NOMO-1 (cell line): ENCODE results near the gene EYS.
"Not testable (repeated sequence)": the region's sequence is repeated elsewhere in the genome, so short reads cannot be mapped to it uniquely, and the experiment has no call there.

Experiments
- DNase-seq, 2 experiments: peaks; one replicate each; lab custom pipeline; 2025; ENCODE audit not compliant: unreplicated experiment in 2 of 2; lab: John Stamatoyannopoulos, UW

EYS gene

DNA sequence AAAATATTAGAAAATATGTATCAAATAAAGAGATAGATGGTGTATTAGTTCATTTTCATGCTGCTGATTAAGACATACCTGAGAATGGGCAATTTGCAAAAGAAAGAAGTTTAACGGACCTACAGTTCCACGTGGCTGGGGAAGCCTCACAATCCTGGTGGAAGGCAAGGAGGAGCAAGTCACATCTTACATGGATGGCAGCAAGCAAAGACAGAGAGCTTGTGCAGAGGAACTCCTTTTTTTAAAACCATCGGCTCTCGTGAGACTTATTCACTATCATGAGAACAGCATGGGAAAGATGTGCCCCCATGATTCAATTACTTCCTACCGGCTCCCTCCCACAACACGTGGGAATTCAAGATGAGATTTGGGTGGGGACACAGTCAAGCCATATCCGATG lies 223.4 kb downstream of the EYS start:
- not testable (repeated sequence) for DNase-seq

- no peak for DNase-seq
These were observed 237.4 kb downstream of the EYS start for GRCh38 chr6:65469650-65470049.

DNA sequence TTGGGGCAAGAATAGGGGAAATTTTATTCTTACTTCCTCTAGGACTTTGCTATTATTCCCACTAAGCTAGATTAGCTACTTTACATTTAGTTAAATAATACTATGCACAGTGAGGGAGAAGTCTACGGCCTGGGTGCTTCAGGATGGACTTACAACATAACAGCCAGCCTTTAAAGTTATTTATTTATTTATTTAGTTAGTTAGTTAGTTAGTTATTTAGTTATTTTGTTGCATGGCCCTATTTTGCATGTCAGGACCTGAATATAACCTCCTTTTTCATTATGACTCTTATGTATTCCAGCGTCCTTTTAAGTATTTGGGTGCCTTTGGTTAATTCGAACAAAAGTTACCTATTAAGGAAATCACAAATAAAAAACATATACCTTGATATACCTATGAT lies 238.7 kb downstream of the EYS start:
- DNase-seq: no peak

GRCh38 chr6:65461121-65461520 lies 245.9 kb downstream of the EYS start:
- DNase-seq: no peak

DNA sequence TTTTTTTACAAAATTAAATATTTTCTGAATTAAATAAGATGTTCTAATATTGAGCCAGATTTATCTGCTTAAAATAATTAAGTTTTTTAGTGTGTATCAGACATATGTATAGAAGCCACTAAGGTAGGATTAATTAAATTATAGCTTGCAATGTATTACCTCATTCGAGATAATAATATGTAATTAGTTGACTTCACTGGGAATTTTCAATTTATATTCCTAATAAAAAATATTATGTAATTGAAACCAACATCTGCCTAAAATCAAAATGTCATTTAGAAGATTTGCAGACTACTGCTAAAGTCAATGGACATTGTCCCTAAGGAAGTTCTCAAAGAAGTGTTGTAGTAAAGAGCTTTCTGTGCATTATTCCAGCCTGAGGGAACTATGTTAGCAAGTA lies 254.7 kb downstream of the EYS start:
- no peak for DNase-seq

DNA sequence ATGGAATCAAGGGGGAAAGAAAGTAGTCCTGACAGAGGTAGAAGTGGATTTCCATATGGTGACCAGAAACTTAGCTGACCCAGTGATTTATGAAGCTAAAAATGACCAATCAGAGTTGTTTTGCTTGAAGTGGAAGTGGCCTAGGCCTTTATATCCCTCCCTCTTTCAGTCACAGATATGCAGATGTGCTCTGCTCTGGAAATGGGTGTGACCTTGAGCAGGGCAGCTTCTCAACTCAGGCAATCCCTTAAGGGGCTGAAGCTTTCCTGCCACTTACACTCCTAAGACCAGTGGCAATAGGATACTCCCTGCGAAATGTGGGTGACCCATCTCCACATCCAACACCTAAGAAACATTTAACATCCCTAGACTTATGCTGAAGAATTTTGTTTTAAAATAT lies 256.6 kb downstream of the EYS start:
- DNase-seq: no peak

DNA sequence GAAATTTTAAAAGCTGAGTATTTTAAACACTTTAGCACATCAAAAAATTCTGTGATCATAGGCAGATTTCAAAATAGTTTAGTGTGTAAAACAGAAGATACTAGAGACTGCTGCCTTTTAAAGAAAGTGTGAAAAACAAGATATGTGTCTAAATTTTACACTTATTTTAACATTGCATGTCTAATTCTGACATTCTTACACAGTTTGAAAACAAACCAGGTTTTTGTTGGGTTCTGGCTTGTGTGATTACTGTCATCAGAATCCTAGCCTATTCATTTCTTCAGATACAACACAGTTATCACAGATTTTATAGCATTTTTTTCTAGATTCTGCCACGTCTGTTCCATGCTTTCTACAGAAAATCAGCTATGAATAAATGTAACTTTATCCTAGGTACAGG lies 257.1 kb downstream of the EYS start:
- DNase-seq: no peak

DNA sequence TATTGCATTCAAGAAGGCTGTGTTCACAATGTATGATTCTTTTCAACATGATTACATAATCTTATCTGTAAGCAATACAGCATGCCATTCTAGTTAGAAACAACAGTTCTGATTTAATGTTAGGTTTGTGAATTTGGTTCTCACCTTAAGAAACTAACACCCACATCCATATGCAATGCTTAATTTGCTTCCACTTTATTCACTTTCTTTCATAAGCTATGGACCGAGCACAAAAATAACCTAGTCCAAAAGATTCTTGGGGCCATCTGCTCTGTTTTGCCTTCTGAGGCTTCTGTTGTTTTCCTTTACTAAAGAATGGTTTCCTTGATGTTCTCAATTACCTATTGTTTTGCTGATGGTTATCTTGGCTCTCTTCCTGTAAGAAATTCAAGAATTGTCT lies 258.2 kb downstream of the EYS start:
- DNase-seq: no peak

DNA sequence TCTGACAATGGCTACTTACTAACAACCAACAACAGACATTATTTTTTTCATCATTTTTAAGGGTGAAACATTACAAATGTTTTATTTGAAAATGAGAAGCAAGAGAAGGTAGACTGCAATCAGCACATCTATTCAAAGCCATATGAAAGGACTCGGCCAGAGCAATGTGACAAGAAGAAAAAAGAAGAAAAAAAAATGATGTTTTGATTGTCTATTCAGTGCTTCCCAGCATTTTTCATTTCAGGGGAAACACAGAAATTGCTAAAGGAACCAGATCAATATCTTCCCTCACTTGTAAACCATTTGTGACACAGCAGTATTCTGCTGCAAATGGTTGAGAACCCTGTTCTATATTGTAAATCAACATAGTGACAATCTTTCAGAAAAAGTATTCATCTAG lies 270.7 kb downstream of the EYS start:
- no peak for DNase-seq

DNA sequence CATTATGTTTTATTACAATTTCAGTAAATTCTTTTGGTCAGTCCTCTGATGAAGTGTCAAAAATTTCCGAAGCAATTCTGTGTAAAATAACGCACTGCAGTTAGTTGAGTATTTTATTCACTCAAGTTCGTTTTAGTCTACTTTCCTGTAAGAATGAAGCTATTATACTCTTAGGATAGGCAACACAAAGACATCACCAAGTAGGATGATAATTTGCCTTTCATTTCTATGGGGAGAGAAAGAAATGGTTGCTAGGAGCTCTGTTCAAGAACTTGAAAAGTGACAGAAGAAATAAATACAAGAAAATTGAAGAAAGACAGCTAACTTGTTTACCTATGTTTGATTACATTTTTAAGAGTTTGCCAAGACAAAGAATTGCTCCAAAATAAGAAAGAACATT lies 290.4 kb downstream of the EYS start:
- no peak for DNase-seq

DNA sequence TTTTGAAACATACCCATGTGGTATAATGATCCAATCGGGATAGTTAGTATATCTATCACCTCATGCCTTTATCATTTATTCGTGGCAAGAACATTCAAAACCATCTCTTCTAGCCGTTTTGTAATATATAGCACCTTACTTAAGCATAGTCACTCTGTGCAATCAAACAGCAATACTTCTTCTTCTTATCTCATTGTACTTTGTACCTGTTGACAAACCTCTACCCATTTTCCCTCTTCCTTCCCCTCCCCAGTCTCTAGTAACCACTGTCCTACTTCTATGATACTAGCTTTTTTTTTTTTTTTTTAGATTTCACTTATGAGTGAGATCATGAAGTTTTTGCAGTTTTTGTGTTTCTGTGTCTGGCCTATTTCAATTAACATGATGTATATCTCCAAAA lies 296.7 kb downstream of the EYS start:
- no peak for DNase-seq

GRCh38 chr6:65402564-65402963 lies 304.5 kb downstream of the EYS start:
- no peak for DNase-seq

- peak; percentile 33 to 75 for DNase-seq
These were observed 307.5 kb downstream of the EYS start for GRCh38 chr6:65399355-65400084.

DNA sequence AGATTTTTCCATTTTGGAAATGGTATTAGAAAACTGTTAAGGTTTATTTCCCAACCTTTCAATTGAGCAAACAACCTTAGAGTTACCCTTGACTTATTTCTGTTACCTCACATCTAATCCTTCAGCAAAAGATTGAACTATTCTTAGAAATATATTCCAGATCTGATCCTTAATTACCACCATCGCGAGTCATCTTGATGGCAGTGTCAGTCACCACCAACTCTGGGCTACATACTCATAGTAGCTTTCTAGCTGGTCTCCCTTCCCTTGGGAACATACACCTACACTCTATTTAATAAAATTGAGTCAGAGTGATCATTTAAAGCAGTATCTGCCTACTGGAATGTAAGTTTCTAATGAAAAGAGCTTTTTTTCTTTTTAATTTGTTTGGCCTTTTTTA lies 308.2 kb downstream of the EYS start:
- no peak for DNase-seq

GRCh38 chr6:65350530-65350929 lies 356.5 kb downstream of the EYS start:
- DNase-seq: no peak

- not testable (repeated sequence) for DNase-seq
These were observed 404.4 kb downstream of the EYS start for GRCh38 chr6:65302655-65303054.

DNA sequence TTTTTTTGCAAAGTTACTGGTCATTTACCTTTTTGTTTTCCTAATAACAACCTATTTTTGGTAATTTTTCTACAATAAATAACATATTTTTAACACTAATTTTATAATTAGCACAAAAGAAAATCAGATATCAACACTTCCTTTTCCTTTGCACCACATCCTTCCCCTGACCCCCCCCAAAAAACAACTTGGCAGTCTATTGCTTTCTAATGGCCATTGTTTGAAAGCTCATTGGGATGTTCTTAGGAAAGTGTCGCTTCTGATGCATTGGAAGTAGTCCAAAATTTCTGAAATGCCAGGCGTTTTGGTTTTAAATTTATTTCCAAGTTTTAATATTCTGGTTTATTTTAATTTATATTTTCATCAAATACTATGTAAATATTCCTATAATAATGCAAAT lies 407.8 kb downstream of the EYS start:
- no peak for DNase-seq

GRCh38 chr6:65295812-65296211 lies 411.2 kb downstream of the EYS start:
- DNase-seq: no peak

DNA sequence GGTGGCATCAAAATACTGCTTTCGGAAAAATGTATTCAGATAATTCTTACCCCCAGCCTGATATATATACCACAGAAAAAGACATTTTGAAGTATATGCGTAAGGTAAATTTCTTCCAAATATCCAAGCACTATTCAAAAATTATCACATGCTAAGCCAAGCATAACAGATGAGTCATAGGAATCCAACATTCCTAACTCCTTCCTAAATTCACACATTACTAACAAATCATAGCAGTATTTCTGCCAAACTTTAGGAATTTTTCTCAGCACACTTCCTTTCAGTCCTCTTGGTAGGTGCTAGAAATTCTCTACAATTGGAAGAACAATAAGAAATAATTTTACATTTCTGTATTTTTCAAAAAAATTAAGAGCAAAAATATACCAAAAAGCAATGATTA lies 417.5 kb downstream of the EYS start:
- no peak for DNase-seq

DNA sequence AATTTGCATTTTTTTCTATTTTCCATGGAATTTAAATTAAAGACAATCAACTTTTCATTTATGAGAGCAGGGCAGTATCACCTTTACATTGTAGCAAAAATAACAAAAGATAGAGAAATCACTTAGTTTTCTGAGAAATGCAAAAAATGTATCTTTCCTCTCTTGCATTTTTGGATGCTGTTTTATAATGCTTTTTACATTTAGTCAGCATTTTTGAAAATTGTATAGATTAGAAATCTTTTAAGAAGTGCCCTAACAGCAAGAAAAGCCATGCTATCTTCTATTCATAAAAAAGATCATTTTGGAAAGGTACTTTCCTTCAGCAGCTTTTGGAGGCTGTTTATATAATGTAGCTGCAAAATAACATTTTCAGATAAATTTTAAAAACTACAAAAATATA lies 421.8 kb downstream of the EYS start:
- DNase-seq: no peak

DNA sequence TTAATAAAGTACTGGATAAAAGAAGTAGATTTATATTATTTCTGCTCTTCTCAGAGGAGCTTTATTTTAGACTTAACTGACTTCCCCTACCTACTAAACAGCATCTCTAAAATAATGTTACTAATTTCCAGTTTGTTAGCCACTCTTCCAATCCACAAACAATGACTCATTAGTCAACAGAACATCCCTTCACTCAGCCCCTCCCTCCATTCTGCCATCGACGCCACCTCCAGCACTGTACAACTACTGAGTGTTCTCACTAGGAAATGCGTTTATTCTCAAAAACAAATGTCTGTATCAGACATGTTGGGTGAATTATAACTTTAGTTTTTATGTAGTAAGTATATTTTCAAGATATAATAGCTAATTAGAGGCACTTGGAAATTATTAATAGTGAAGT lies 427.0 kb downstream of the EYS start:
- DNase-seq: no peak

DNA sequence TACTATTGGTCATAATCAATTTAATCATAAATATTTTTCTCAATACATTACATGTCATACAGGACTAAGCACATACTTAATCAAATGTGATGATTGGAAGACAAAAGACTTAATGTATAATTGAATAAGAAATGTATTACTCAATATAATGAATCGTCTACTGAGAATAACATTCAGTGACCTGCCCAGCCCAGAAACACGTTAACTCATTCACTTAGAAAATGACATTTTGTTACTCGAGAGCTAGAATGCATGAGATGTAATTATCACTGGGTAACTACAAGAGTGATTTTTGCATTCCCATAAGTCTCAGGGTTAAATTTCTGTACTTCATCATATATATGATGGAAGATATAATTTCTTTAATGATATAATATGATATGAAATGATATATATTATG lies 444.8 kb downstream of the EYS start:
- DNase-seq: no peak

DNA sequence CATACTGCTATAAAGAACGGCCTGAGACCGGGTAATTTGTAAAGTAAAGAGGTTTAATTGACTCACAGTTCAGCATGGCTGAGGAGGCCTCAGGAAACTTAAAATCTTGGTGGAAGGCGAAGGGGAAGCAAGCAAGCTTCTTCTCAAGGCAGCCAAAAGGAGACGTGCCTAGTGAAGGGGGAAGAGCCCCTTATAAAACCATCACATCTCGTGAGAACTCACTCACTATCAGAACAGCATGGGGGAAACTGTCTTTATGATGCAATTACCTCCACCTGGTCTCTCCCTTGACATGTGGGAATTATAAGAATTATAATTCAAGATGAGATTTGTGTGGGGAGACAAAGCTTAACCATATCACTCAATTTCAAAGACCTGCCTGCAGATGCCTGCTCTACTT lies 447.0 kb downstream of the EYS start:
- no peak for DNase-seq
